ENCODE results near the gene GAB1. TPM values are rescaled to one million over a fixed set of nuclear protein-coding genes. Genes with fewer than 3 reads are reported as not detected.

The GAB1 gene
- total RNA-seq, 1 donor from 2014 or later: 14.9 TPM

GRCh38 chr4:143294310-143294709, 42.4 kb upstream of the GAB1 start:
- Histone ChIP-seq H3K36me3 (ENCODE audit: control insufficient read depth, insufficient read depth, low read length) (no peaks in the 10 kb centered on the region), H3K27me3 (ENCODE audit: control insufficient read depth, insufficient read depth, low read length) (no peaks in the 10 kb centered on the region), H3K4me3 (ENCODE audit: low read depth, low read length) (no peak overlapping the region)
- no peak for TF ChIP-seq CTCF (IDR thresholded peaks at IDR 0.05; ENCODE audit: insufficient read depth, low read length, poor library complexity, severe bottlenecking)
- no peak for DNase-seq (ENCODE audit: low read depth)

GRCh38 chr4:143294710-143295275, 41.9 kb upstream of the GAB1 start:
- no peaks in the 10 kb centered on the region for H3K27me3 ChIP-seq (ENCODE audit: control insufficient read depth, insufficient read depth, low read length)
- H3K36me3 ChIP-seq (ENCODE audit: control insufficient read depth, insufficient read depth, low read length): no peaks in the 10 kb centered on the region
- TF ChIP-seq CTCF (IDR thresholded peaks at IDR 0.05; ENCODE audit: insufficient read depth, low read length, poor library complexity, severe bottlenecking): no peak
- no peak overlapping the region for H3K4me3 ChIP-seq (ENCODE audit: low read depth, low read length)
- no peak for DNase-seq (ENCODE audit: low read depth)

GRCh38 chr4:143296397-143297067, 40.1 kb upstream of the GAB1 start:
- DNase-seq (ENCODE audit: low read depth): no peak
- Histone ChIP-seq H3K36me3 (ENCODE audit: control insufficient read depth, insufficient read depth, low read length) (no peaks in the 10 kb centered on the region), H3K27me3 (ENCODE audit: control insufficient read depth, insufficient read depth, low read length) (no peaks in the 10 kb centered on the region), H3K4me3 (ENCODE audit: low read depth, low read length) (no peak overlapping the region)
- TF ChIP-seq CTCF (IDR thresholded peaks at IDR 0.05; ENCODE audit: insufficient read depth, low read length, poor library complexity, severe bottlenecking): no peak

- no peak overlapping the region for H3K4me3 ChIP-seq (ENCODE audit: low read depth, low read length)
- no peak for TF ChIP-seq CTCF (IDR thresholded peaks at IDR 0.05; ENCODE audit: insufficient read depth, low read length, poor library complexity, severe bottlenecking)
Observed at GRCh38 chr4:143300860-143301259, 35.8 kb upstream of the GAB1 start.

GRCh38 chr4:143302536-143302935, 34.1 kb upstream of the GAB1 start:
- Histone ChIP-seq H3K36me3 (ENCODE audit: control insufficient read depth, insufficient read depth, low read length) (no peaks in the 10 kb centered on the region), H3K4me3 (ENCODE audit: low read depth, low read length) (no peak overlapping the region), H3K27me3 (ENCODE audit: control insufficient read depth, insufficient read depth, low read length) (no peaks in the 10 kb centered on the region)
- TF ChIP-seq CTCF (IDR thresholded peaks at IDR 0.05; ENCODE audit: insufficient read depth, low read length, poor library complexity, severe bottlenecking): no peak
- no peak for DNase-seq (ENCODE audit: low read depth)

More at GRCh38 chr4:143300860-143301259, 35.8 kb upstream of the GAB1 start:
- H3K27me3 ChIP-seq (ENCODE audit: control insufficient read depth, insufficient read depth, low read length): no peaks in the 10 kb centered on the region
- H3K36me3 ChIP-seq (ENCODE audit: control insufficient read depth, insufficient read depth, low read length): no peaks in the 10 kb centered on the region
- no peak for DNase-seq (ENCODE audit: low read depth)

- no peak overlapping the region for H3K4me3 ChIP-seq (ENCODE audit: low read depth, low read length)
- no peaks in the 10 kb centered on the region for H3K27me3 ChIP-seq (ENCODE audit: control insufficient read depth, insufficient read depth, low read length)
- H3K36me3 ChIP-seq (ENCODE audit: control insufficient read depth, insufficient read depth, low read length): no peaks in the 10 kb centered on the region
- no peak for TF ChIP-seq CTCF (IDR thresholded peaks at IDR 0.05; ENCODE audit: insufficient read depth, low read length, poor library complexity, severe bottlenecking)
- DNase-seq (ENCODE audit: low read depth): no peak
Observed at GRCh38 chr4:143306788-143307187, 29.9 kb upstream of the GAB1 start.

Measured in kidney epithelial cell (primary cell).